Activated CD8-positive, alpha-beta memory T cell treated with anti-CD3 and anti-CD28 coated beads, Interleukin-2, amount 50 U/mL, for 1 hour (primary cell): Measurements from ENCODE around the gene ARL8A.
A peak's percentile ranks its signal among the peaks of the same experiment; 100 is the strongest.
"Not testable (repeated sequence)": the region's sequence is repeated elsewhere in the genome, so short reads cannot be mapped to it uniquely, and the experiment has no call there.

Source experiments
- DNase-seq: peaks from one replicate; pipeline ENCODE4 v3.0.0-alpha.2; 2020; ENCODE audit errors: extremely low read depth

Gene ARL8A

GRCh38 chr1:202144402-202145067 lies at the start of gene ARL8A:
Gene ARL8A (minus strand): TSS chr1:202144737. CDS start chr1:202144572, 165 bp downstream.
- DNase-seq = no peak

- no peak for DNase-seq
Measured at GRCh38 chr1:202194328-202194648, 49.8 kb upstream of the ARL8A start.

- no peak for DNase-seq
Measured at GRCh38 chr1:202193614-202194327, 49.2 kb upstream of the ARL8A start, which contains the start of gene LGR6. Gene LGR6 (plus strand): TSS chr1:202193799. CDS start chr1:202193990, 191 bp downstream.

- DNase-seq = peak; percentile 13
Measured at GRCh38 chr1:202192770-202193613, 48.5 kb upstream of the ARL8A start.

GRCh38 chr1:202191391-202191790 lies 46.9 kb upstream of the ARL8A start:
- DNase-seq = not testable (repeated sequence)

- DNase-seq = no peak
Measured at GRCh38 chr1:202189918-202190715, 45.6 kb upstream of the ARL8A start.

- no peak for DNase-seq
Measured at GRCh38 chr1:202189001-202189790, 44.7 kb upstream of the ARL8A start.

- DNase-seq = no peak
Measured at GRCh38 chr1:202187697-202188407, 43.3 kb upstream of the ARL8A start.

- DNase-seq = no peak
Measured at GRCh38 chr1:202187041-202187671, 42.6 kb upstream of the ARL8A start.

- DNase-seq = no peak
Measured at GRCh38 chr1:202186327-202186726, 41.8 kb upstream of the ARL8A start.

GRCh38 chr1:202184750-202185460 lies 40.4 kb upstream of the ARL8A start:
- no peak for DNase-seq

GRCh38 chr1:202182040-202182877 lies 37.7 kb upstream of the ARL8A start:
- no peak for DNase-seq

- DNase-seq = no peak
Measured at GRCh38 chr1:202181586-202181985, 37.0 kb upstream of the ARL8A start.

- DNase-seq = not testable (repeated sequence)
Measured at GRCh38 chr1:202180751-202181139, 36.2 kb upstream of the ARL8A start.

GRCh38 chr1:202179828-202180750 lies 35.6 kb upstream of the ARL8A start:
- no peak for DNase-seq

- DNase-seq = no peak
Measured at GRCh38 chr1:202176949-202177927, 32.7 kb upstream of the ARL8A start.
